ENCODE measurements around the gene SLC7A1.

DNA sequence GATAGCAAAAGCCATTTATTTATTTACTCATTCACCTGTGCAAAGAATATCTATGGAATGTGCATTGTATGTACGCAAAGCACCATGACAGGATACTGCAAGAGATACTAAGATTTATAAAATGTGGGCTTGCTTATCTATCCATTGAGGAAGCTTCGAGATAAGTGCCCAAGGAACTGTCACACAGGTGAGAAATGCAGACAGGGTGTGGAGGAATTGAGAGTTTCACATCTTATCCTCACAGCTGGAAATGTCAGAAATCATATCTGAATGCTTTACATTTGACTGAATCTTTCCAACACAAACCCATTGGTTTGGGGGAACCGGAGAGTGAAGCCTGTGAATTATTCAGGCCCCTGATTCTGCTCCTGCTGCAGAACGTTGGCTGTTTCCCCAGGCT, 113.0 kb downstream of the SLC7A1 start:
- no peak for TF ChIP-seq KDM1A (IDR thresholded peaks at IDR 0.05; ENCODE audit: borderline replicate concordance, low read length)
- no peak for TF ChIP-seq POLR2A (IDR thresholded peaks at IDR 0.05; ENCODE audit: control extremely low read depth in 1 of 2, low read depth in 2 of 2, low read length in 2 of 2)
- TF ChIP-seq EP300 (IDR thresholded peaks at IDR 0.05; ENCODE audit: borderline replicate concordance in 1 of 2, low read depth in 2 of 2, low read length in 2 of 2), result no peak
- no peak for TF ChIP-seq BRCA1 (IDR thresholded peaks at IDR 0.05; ENCODE audit: low read depth, low read length)
- TF ChIP-seq EZH2 (IDR thresholded peaks at IDR 0.05; ENCODE audit: low read depth, low read length, severe bottlenecking), result no peak

All from H1 (cell line).